Choroid plexus epithelial cell (primary cell): Measurements from ENCODE around the gene PRKACB.
"Not testable (repeated sequence)": the region's sequence is repeated elsewhere in the genome, so short reads cannot be mapped to it uniquely, and the experiment has no call there.

ENCODE experiments used
- DNase-seq: peaks from one replicate; pipeline ENCODE4 v3.0.0-alpha.2; 2010; ENCODE audit warnings: low read depth
- H3K4me3 ChIP-seq: 2 replicates; pipeline ENCODE4 v1.5.1; 2011; ENCODE audit warnings: low read depth, mild to moderate bottlenecking, control low read depth, low read length, moderate library complexity
- CTCF ChIP-seq: conservative IDR thresholded peaks from 2 replicates; pipeline ENCODE4 v1.5.1; 2011; ENCODE audit warnings: low read depth, mild to moderate bottlenecking, control low read depth, inconsistent platforms, low read length, moderate library complexity

PRKACB gene

GRCh38 chr1:84214115-84214956, 70.3 kb downstream of the PRKACB start:
- no peak for TF ChIP-seq CTCF
- no peak for DNase-seq
- H3K4me3 ChIP-seq = no peak overlapping the region

DNA sequence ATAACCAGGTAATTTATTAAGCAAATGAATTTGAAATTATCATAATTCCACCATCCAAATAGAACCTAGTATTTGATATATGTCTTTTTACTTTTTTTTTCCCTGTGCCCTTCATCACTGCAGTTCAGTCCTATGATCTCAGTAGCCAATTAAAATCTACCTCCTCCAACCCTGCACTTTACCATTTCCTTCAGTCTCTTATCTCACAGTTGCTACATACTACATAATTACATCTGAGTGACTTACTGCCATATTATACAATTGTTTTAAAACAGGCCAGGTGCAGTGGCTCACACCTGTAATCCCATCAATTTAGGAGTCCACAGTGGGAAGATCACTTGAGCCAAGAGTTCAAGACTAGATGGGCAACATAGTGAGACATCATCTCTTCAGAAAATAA, 73.2 kb downstream of the PRKACB start:
- TF ChIP-seq CTCF = no peak
- no peak for DNase-seq
- no peak overlapping the region for H3K4me3 ChIP-seq

GRCh38 chr1:84223751-84224432, 79.8 kb downstream of the PRKACB start:
- TF ChIP-seq CTCF = no peak
- H3K4me3 ChIP-seq = no peak overlapping the region
- DNase-seq = no peak

DNA sequence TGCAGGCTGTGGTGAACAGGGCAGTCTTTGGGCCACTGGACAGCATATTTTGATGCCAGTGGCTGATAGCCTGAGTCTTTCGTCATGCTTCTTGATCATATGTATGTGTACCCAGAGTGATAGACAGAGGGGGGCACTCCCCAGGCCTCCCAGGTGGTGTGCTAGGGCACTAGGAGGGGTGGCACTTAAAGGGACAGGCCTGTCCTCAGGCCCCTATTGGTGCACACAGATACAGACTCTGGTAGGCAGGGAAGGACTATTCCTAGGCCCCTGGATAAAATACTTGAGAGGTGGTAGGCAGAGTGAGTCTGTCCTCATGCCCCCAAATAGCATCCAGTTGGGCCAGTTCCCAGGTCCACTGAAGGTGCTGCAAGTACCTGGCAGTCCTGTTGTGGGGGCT, 80.8 kb downstream of the PRKACB start:
- DNase-seq = no peak
- TF ChIP-seq CTCF = no peak
- no peak overlapping the region for H3K4me3 ChIP-seq

GRCh38 chr1:84225646-84226045, 81.6 kb downstream of the PRKACB start:
- no peak for DNase-seq
- no peak for TF ChIP-seq CTCF
- no peak overlapping the region for H3K4me3 ChIP-seq

GRCh38 chr1:84232676-84233075, 88.6 kb downstream of the PRKACB start:
- DNase-seq, H3K4me3 ChIP-seq: not testable (repeated sequence)

- DNase-seq = no peak
- no peak for TF ChIP-seq CTCF
- no peak overlapping the region for H3K4me3 ChIP-seq
These were observed 92.2 kb downstream of the PRKACB start for GRCh38 chr1:84236256-84236655.
